ENCODE results near the gene PPFIA2. TPM values are rescaled to one million over a fixed set of nuclear protein-coding genes. Genes with fewer than 3 reads are reported as not detected.

The PPFIA2 gene
- total RNA-seq, 4 donors from 2014 or later, result 0.37 to 8.9 (median 0.55) TPM; not detected in 1

- in situ Hi-C loops (cut with MboI; ENCODE audit: low pct_ligation_motif_present in 1 of 4, low pct_unique_long_range_greater_than_20kb in 1 of 4, low sequenced_read_pairs in 3 of 4), result no loop called here
- H3K4me1 ChIP-seq, result no peaks in the 10 kb centered on the region
- H3K27me3 ChIP-seq, result no peaks in the 10 kb centered on the region
- WGBS, 2 donors (ENCODE audit: low coverage in 1 of 2), result 49 to 70% methylated on average over 2 of the region's 2 CpGs
- no peak overlapping the region for H3K4me3 ChIP-seq
- no peaks in the 10 kb centered on the region for H3K36me3 ChIP-seq
- H3K27ac ChIP-seq, result no peak overlapping the region
- no peak for TF ChIP-seq POLR2A (IDR thresholded peaks at IDR 0.05)
- no peak for TF ChIP-seq POLR2AphosphoS5 (IDR thresholded peaks at IDR 0.05)
- no peak for TF ChIP-seq EP300 (IDR thresholded peaks at IDR 0.05; ENCODE audit: low read depth)
- TF ChIP-seq, protein P1, sequence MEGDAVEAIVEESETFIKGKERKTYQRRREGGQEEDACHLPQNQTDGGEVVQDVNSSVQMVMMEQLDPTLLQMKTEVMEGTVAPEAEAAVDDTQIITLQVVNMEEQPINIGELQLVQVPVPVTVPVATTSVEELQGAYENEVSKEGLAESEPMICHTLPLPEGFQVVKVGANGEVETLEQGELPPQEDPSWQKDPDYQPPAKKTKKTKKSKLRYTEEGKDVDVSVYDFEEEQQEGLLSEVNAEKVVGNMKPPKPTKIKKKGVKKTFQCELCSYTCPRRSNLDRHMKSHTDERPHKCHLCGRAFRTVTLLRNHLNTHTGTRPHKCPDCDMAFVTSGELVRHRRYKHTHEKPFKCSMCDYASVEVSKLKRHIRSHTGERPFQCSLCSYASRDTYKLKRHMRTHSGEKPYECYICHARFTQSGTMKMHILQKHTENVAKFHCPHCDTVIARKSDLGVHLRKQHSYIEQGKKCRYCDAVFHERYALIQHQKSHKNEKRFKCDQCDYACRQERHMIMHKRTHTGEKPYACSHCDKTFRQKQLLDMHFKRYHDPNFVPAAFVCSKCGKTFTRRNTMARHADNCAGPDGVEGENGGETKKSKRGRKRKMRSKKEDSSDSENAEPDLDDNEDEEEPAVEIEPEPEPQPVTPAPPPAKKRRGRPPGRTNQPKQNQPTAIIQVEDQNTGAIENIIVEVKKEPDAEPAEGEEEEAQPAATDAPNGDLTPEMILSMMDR (IDR thresholded peaks at IDR 0.05), result no peak
- DNase-seq, result no peak
- H3K9me3 ChIP-seq, result no peaks in the 10 kb centered on the region
- intact Hi-C loops (cut with DNase I; ENCODE audit: low total_unique reads), result no loop called here
Observed at GRCh38 chr12:81500788-81501187, 258.4 kb downstream of the PPFIA2 start.

GRCh38 chr12:81499809-81500208 is 259.3 kb downstream of the PPFIA2 start:
- no peaks in the 10 kb centered on the region for H3K9me3 ChIP-seq
- H3K4me3 ChIP-seq, result no peak overlapping the region
- no peaks in the 10 kb centered on the region for H3K4me1 ChIP-seq
- 47 to 63% methylated on average over 2 to 4 of the region's 4 CpGs for WGBS, 2 donors (ENCODE audit: low coverage in 1 of 2)
- no peak overlapping the region for H3K27ac ChIP-seq
- H3K27me3 ChIP-seq, result no peaks in the 10 kb centered on the region
- TF ChIP-seq EP300 (IDR thresholded peaks at IDR 0.05; ENCODE audit: low read depth), result no peak
- no peak for TF ChIP-seq POLR2A (IDR thresholded peaks at IDR 0.05)
- no peak for TF ChIP-seq POLR2AphosphoS5 (IDR thresholded peaks at IDR 0.05)
- TF ChIP-seq, protein P1 (IDR thresholded peaks at IDR 0.05), result no peak
- intact Hi-C loops (cut with DNase I; ENCODE audit: low total_unique reads), result no loop called here
- in situ Hi-C loops (cut with MboI; ENCODE audit: low pct_ligation_motif_present in 1 of 4, low pct_unique_long_range_greater_than_20kb in 1 of 4, low sequenced_read_pairs in 3 of 4), result no loop called here
- no peak for DNase-seq
- H3K36me3 ChIP-seq, result no peaks in the 10 kb centered on the region

DNA sequence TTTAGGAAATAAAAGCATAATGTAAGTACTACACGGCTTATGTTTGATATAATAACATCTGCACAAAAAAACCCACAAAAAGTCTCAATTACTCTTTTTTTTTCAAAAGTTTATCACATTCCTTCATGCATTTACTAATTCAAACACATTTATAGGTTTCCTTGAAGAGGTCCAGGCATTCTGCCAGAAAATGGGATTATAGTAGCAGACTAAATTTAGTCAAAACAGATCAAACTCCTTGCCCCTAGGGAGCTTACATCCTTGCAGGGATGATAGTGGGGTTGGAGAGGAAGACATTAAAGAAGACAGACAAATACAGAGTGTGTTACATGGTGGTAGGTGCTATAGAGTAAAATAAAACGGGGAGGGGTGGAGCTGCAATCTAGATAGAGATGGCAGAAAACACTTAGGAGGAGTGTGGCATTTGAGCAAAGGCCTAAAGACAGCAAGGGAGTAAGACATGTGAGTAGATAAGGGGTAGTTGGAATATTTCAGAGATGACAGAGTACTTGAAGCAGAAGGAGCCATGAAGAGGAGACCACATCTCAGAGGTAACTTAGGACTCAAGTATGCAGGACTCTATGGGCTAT is 266.9 kb downstream of the PPFIA2 start:
- in situ Hi-C loops (cut with MboI; ENCODE audit: low pct_ligation_motif_present in 1 of 4, low pct_unique_long_range_greater_than_20kb in 1 of 4, low sequenced_read_pairs in 3 of 4), result no loop called here
- H3K27me3 ChIP-seq, result no peaks in the 10 kb centered on the region
- no peak overlapping the region for H3K27ac ChIP-seq
- 40 to 55% methylated on average over 2 of the region's 2 CpGs for WGBS, 2 donors (ENCODE audit: low coverage in 1 of 2)
- no peak for DNase-seq
- TF ChIP-seq POLR2AphosphoS5 (IDR thresholded peaks at IDR 0.05) (no peak), EP300 (IDR thresholded peaks at IDR 0.05; ENCODE audit: low read depth) (no peak), POLR2A (IDR thresholded peaks at IDR 0.05) (no peak)
- TF ChIP-seq, protein P1 (IDR thresholded peaks at IDR 0.05), result no peak
- no peaks in the 10 kb centered on the region for H3K9me3 ChIP-seq
- no peaks in the 10 kb centered on the region for H3K36me3 ChIP-seq
- no peak overlapping the region for H3K4me3 ChIP-seq
- intact Hi-C loops (cut with DNase I; ENCODE audit: low total_unique reads), result no loop called here
- no peaks in the 10 kb centered on the region for H3K4me1 ChIP-seq

- H3K9me3 ChIP-seq, result no peaks in the 10 kb centered on the region
- 80% methylated on average over 5 of the region's 5 CpGs; no CpG with 5 or more reads in 1 of the 2 donors for WGBS, 2 donors (ENCODE audit: low coverage in 1 of 2)
- intact Hi-C loops (cut with DNase I; ENCODE audit: low total_unique reads) (no loop called here), in situ Hi-C loops (cut with MboI; ENCODE audit: low pct_ligation_motif_present in 1 of 4, low pct_unique_long_range_greater_than_20kb in 1 of 4, low sequenced_read_pairs in 3 of 4) (loop anchor here in 1 of 4 donors (25.0 kb wide), 1 partner anchor 164 kb away; no protein-coding TSS in a partner anchor)
- no peaks in the 10 kb centered on the region for H3K36me3 ChIP-seq
- TF ChIP-seq POLR2AphosphoS5 (IDR thresholded peaks at IDR 0.05) (no peak), POLR2A (IDR thresholded peaks at IDR 0.05) (no peak), EP300 (IDR thresholded peaks at IDR 0.05; ENCODE audit: low read depth) (no peak)
- TF ChIP-seq, protein P1 (IDR thresholded peaks at IDR 0.05), result no peak
- peaks cover 0 to 4% (median 0%) of the 10 kb centered on the region in 4 donors for H3K4me1 ChIP-seq
- H3K27me3 ChIP-seq, result no peaks in the 10 kb centered on the region
- H3K4me3 ChIP-seq, result no peak overlapping the region
- no peak overlapping the region for H3K27ac ChIP-seq
- no peak for DNase-seq
Observed at GRCh38 chr12:81472934-81473333, 286.2 kb downstream of the PPFIA2 start.
